Muscle of back (tissue), 11 donors: ENCODE measurements around the gene ELOVL2. TPM values are rescaled to one million over a fixed set of nuclear protein-coding genes. Genes with fewer than 3 reads are reported as not detected.

ENCODE experiments used
- DNase-seq, 3 donors: peaks; one replicate each; pipeline versions ENCODE4 v3.0.0 to v3.0.0-alpha.2; 2013
- polyA plus RNA-seq, 10 donors: library from polyadenylated mRNA; unstranded; fragments of 120-200 nt; gene quantifications; one replicate each; pipeline ENCODE4 v1.2.1, GENCODE V29; 2013; ENCODE audit not compliant: insufficient read length in 10 of 10

Gene ELOVL2
- polyA plus RNA-seq, 10 donors = 2.1 to 3.7 (median 2.5) TPM

GRCh38 chr6:11058406-11058805 is 14.3 kb upstream of the ELOVL2 start:
- no peak for DNase-seq

GRCh38 chr6:11056871-11057270 is 12.8 kb upstream of the ELOVL2 start:
- DNase-seq = no peak

- DNase-seq = no peak
Measured at GRCh38 chr6:11055127-11055627, 11.1 kb upstream of the ELOVL2 start.

GRCh38 chr6:11054722-11055121 is 10.6 kb upstream of the ELOVL2 start:
- DNase-seq = no peak

GRCh38 chr6:11053307-11053706 is 9.2 kb upstream of the ELOVL2 start:
- DNase-seq = no peak

- peak in 1 of 3 donors; percentile 7 for DNase-seq
Measured at GRCh38 chr6:11050731-11051130, 6.6 kb upstream of the ELOVL2 start.

GRCh38 chr6:11044712-11045167 is 635 bp upstream of the ELOVL2 start:
- DNase-seq = no peak

GRCh38 chr6:11043378-11043960 is 636 bp downstream of the ELOVL2 start:
- peak in 2 of 3 donors; percentile 16 to 73 for DNase-seq

GRCh38 chr6:11042750-11043377 is 1.2 kb downstream of the ELOVL2 start:
- no peak for DNase-seq

GRCh38 chr6:11042025-11042749 is 1.9 kb downstream of the ELOVL2 start:
- DNase-seq = peak in 1 of 3 donors; percentile 1

GRCh38 chr6:11040134-11040533 is 4.0 kb downstream of the ELOVL2 start:
- no peak for DNase-seq

- no peak for DNase-seq
Measured at GRCh38 chr6:11039040-11039439, 5.1 kb downstream of the ELOVL2 start.

GRCh38 chr6:11036977-11037430 is 7.1 kb downstream of the ELOVL2 start:
- no peak for DNase-seq

- no peak for DNase-seq
Measured at GRCh38 chr6:11036351-11036740, 7.8 kb downstream of the ELOVL2 start.

GRCh38 chr6:11035616-11036350 is 8.3 kb downstream of the ELOVL2 start:
- no peak for DNase-seq

- DNase-seq = peak in 1 of 3 donors; percentile 64
Measured at GRCh38 chr6:11033825-11034224, 10.3 kb downstream of the ELOVL2 start.

- no peak for DNase-seq
Measured at GRCh38 chr6:11030904-11031303, 13.2 kb downstream of the ELOVL2 start.

- no peak for DNase-seq
Measured at GRCh38 chr6:11028959-11029358, 15.1 kb downstream of the ELOVL2 start.

- no peak for DNase-seq
Measured at GRCh38 chr6:11027565-11028110, 16.5 kb downstream of the ELOVL2 start.

- peak in 1 of 3 donors; percentile 45 for DNase-seq
Measured at GRCh38 chr6:11025921-11026635, 18.0 kb downstream of the ELOVL2 start.

GRCh38 chr6:11025130-11025529 is 19.0 kb downstream of the ELOVL2 start:
- DNase-seq = no peak
